ENCODE data around the gene LSM2.
"Not testable (repeated sequence)": the region's sequence is repeated elsewhere in the genome, so short reads cannot be mapped to it uniquely, and the experiment has no call there.

Gene LSM2

GRCh38 chr6:31806470-31807272, at the start of gene LSM2:
Gene LSM2, minus strand, starts transcription at chr6:31806966. Its CDS starts 209 bp downstream, at chr6:31806757.
- peak; percentile 96 for DNase-seq

- DNase-seq: not testable (repeated sequence)
Observed at GRCh38 chr6:31851980-31852718, 45.4 kb upstream of the LSM2 start.

GRCh38 chr6:31851485-31851832, 44.7 kb upstream of the LSM2 start:
- no peak for DNase-seq

- DNase-seq: no peak
Observed at GRCh38 chr6:31850765-31851484, 44.2 kb upstream of the LSM2 start.

GRCh38 chr6:31847276-31847978, 40.7 kb upstream of the LSM2 start:
- DNase-seq: no peak

- DNase-seq: no peak
Observed at GRCh38 chr6:31844507-31844906, 37.7 kb upstream of the LSM2 start.

- DNase-seq: no peak
Observed at GRCh38 chr6:31842053-31842452, 35.3 kb upstream of the LSM2 start.

- not testable (repeated sequence) for DNase-seq
Observed at GRCh38 chr6:31839779-31840126, 33.0 kb upstream of the LSM2 start.

GRCh38 chr6:31838968-31839367, 32.2 kb upstream of the LSM2 start:
- DNase-seq: no peak

GRCh38 chr6:31838114-31838553, 31.4 kb upstream of the LSM2 start:
- not testable (repeated sequence) for DNase-seq

GRCh38 chr6:31837369-31838113, 30.8 kb upstream of the LSM2 start:
- no peak for DNase-seq

GRCh38 chr6:31836474-31837368, 30.0 kb upstream of the LSM2 start:
- DNase-seq: no peak

GRCh38 chr6:31836047-31836473, 29.3 kb upstream of the LSM2 start:
- no peak for DNase-seq

- DNase-seq: peak; percentile 67
Observed at GRCh38 chr6:31834367-31835250, 27.8 kb upstream of the LSM2 start.

GRCh38 chr6:31831350-31832215, 24.8 kb upstream of the LSM2 start:
- no peak for DNase-seq

- DNase-seq: no peak
Observed at GRCh38 chr6:31830886-31831335, 24.1 kb upstream of the LSM2 start.

GRCh38 chr6:31829633-31830283, 23.0 kb upstream of the LSM2 start:
- peak; percentile 25 for DNase-seq

All from GDM1 (cell line).